Fibroblast of pulmonary artery (primary cell): ENCODE results near the gene NTRK2.
A peak's percentile ranks its signal among the peaks of the same experiment; 100 is the strongest.

Source experiments
- DNase-seq: peaks from one replicate; pipeline ENCODE4 v3.0.0-alpha.2; 2010; ENCODE audit warnings: low read depth
- H3K4me3 ChIP-seq: replicated peaks from 2 replicates; pipeline ENCODE4 v1.5.1; 2011; ENCODE audit warnings: low read depth, mild to moderate bottlenecking, control low read depth, low read length, moderate library complexity
- TF ChIP-seq, protein P1 (sequence below): IDR thresholded peaks from 2 replicates; pipeline ENCODE4 v1.5.1; 2011; ENCODE audit warnings: mild to moderate bottlenecking, control low read depth, low read length, inconsistent platforms; ENCODE audit errors: missing control alignments

NTRK2 gene

DNA sequence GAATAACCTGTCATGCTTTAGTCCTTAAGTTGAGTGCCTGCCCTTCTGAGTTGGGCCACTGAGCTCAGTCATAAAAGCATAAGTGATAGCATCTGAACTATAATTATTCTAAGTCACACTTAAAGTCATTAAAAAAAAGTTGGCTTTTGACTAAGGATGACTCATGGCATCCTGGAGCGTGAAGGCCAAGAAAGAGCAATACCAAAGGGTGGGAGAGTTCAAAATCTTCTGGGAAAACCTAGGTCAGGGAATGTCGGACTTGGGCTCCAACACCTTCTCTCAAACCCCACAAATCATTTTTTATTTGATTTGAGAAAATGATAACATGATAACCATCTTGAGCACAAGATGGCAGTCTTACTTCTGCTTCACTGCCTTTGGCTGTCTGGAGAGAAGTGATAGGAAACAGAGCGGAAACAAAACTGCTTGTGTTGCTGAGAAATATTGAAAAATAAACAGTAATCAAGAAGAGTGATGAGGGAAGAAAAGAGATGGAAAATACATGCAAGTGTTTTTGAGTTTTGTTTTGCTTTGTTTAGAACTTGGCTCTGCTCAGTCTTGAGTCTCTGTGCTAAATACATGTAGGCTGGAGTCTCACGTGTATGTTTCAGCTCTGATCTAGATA, 16.9 kb upstream of the NTRK2 start:
- TF ChIP-seq, protein P1, sequence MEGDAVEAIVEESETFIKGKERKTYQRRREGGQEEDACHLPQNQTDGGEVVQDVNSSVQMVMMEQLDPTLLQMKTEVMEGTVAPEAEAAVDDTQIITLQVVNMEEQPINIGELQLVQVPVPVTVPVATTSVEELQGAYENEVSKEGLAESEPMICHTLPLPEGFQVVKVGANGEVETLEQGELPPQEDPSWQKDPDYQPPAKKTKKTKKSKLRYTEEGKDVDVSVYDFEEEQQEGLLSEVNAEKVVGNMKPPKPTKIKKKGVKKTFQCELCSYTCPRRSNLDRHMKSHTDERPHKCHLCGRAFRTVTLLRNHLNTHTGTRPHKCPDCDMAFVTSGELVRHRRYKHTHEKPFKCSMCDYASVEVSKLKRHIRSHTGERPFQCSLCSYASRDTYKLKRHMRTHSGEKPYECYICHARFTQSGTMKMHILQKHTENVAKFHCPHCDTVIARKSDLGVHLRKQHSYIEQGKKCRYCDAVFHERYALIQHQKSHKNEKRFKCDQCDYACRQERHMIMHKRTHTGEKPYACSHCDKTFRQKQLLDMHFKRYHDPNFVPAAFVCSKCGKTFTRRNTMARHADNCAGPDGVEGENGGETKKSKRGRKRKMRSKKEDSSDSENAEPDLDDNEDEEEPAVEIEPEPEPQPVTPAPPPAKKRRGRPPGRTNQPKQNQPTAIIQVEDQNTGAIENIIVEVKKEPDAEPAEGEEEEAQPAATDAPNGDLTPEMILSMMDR, result no peak

DNA sequence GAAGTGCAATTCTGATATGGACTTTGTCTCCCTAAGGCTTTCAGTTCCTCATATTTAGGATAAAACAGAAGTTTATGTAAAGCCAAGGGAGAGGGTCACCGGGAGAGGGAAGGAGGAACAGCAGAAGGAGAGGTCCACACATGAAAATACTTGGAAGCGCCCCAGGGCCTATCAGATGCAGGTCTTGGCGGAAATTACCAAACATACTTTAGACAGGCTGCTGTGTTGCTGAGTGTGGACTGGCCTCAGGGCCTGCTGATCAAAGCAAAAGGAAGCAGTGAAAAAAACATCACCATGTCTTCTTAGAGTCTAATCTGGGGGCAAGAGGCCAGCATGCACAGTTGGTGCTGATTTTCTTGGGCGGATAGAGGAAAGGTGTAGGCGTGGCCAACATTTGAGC, 14.1 kb upstream of the NTRK2 start:
- no peak overlapping the region for H3K4me3 ChIP-seq
- no peak for DNase-seq
- TF ChIP-seq, protein P1, result no peak

More for the DNA sequence above, 16.9 kb upstream of the NTRK2 start:
- no peak for DNase-seq
- H3K4me3 ChIP-seq, result no peak overlapping the region

DNA sequence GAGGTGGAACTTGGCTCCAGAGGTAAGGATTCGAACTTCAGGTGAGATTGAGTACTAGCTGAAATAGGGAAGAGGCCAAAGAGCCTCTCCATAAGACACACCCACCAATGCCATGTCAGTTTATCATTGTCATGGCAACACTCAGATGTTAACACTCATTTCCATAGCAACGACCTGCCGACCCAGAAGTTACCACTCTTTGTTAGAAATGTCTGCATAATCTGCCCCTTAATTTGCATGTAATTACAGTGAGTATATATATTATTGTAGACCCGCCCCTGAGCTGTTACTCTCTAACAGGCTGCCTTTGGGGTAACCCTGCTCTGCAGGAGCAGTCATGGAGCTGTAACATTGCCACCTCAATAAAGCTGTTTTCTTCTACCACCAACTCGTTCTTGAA, 10.2 kb upstream of the NTRK2 start:
- TF ChIP-seq, protein P1, result no peak

DNA sequence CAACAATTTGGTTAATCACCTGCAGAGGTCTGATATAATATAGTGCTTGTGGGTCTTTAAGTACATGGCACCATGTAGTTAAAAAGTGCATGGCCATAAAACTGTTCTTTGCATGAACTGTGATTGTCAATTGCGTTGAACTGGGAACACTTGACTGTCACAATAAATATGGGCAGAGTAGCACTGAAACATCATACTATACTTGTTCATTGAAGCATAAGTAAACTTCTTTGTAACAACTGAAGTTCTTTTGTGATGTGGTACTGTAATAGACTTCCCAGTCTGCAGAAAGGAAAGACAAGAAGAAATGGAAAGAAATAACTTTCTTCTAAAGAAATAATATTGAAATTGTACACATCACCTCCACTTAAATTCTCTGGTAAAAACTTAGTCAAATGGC, 9.8 kb upstream of the NTRK2 start:
- TF ChIP-seq, protein P1, result no peak
- no peak for DNase-seq
- H3K4me3 ChIP-seq, result no peak overlapping the region

More for the DNA sequence above, 10.2 kb upstream of the NTRK2 start:
- no peak for DNase-seq
- no peak overlapping the region for H3K4me3 ChIP-seq

DNA sequence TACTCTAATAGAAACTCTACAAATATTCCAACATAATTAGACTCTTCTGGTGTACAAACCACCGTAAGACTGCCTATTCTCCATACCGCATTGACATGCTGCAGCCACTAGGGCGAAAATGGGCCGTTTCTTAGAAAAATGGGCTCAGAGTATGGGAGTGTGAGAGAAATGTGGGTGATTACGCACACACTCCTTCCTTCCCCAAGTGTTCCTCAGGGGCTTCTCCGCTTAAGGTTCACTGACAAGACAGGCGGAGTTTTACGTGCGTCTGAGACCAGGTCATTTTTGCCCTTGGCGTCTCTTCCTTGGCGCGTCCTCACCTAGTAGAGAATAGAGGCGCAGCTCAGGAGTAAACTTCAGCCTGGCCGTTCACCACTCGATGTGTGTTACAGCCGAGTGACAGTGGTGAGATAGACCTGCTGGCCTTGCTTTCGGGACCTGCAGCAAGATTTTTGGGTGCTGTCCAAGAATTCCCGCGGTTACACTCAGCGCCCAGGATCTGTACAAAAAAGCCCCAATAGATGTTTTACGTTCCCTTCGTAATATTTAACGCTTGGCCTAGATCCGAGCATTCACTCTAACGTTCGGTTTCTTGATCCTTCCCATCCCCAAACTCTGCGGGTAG, 1.8 kb upstream of the NTRK2 start:
- H3K4me3 ChIP-seq, result peak overlapping the region; percentile 17
- peak; percentile 39 for DNase-seq
- TF ChIP-seq, protein P1, result peak; percentile 54

DNA sequence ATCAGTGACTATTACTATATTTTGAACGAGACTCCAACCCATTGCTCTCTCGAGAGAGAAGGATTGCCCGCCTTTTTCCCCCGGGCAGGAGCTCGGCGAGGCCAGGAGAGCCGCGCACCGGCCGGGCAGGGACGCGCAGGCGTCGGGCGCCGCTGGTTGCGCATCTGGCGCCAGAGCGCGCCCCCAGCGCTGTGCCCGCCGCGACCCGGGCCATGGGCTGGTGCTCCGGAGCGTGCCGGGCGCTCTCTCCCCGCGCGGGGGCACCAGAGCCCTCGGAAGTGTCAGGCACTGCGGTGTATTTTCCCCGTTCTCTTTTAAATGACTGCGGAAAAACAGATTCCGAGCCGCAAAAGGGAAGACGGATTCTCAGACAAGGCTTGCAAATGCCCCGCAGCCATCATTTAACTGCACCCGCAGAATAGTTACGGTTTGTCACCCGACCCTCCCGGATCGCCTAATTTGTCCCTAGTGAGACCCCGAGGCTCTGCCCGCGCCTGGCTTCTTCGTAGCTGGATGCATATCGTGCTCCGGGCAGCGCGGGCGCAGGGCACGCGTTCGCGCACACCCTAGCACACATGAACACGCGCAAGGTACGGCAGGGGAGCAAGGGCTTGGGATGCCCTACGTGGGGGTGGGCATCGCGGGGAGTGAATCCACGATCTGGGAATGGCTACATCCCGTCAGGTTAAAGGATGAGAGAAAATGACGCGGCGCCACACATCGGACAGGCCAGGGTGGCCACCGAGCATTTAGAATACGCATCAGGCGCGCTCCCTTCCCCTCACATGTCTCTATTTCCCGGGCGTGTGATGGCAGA, 1.1 kb upstream of the NTRK2 start:
- DNase-seq, result peak; percentile 54
- TF ChIP-seq, protein P1, result peak; percentile 27
- H3K4me3 ChIP-seq, result peak overlapping the region; percentile 47
